ENCODE measurements around the gene SLC51B.
"Not testable (repeated sequence)": the region's sequence is repeated elsewhere in the genome, so short reads cannot be mapped to it uniquely, and the experiment has no call there.

SLC51B gene

GRCh38 chr15:65083262-65083701 is 38.1 kb downstream of the SLC51B start:
- no peak for DNase-seq (ENCODE audit: low read depth in 2 of 2, low spot score in 1 of 2)

GRCh38 chr15:65084500-65085206 is 39.5 kb downstream of the SLC51B start:
- no peak for DNase-seq (ENCODE audit: low read depth in 2 of 2, low spot score in 1 of 2)

- no peak for DNase-seq (ENCODE audit: low read depth in 2 of 2, low spot score in 1 of 2)
Measured at GRCh38 chr15:65085207-65085753, 40.1 kb downstream of the SLC51B start.

- no peak for DNase-seq (ENCODE audit: low read depth in 2 of 2, low spot score in 1 of 2)
Measured at GRCh38 chr15:65085990-65086679, 40.9 kb downstream of the SLC51B start.

- DNase-seq (ENCODE audit: low read depth in 2 of 2, low spot score in 1 of 2) = no peak
Measured at GRCh38 chr15:65086680-65087111, 41.5 kb downstream of the SLC51B start.

GRCh38 chr15:65087411-65087810 is 42.2 kb downstream of the SLC51B start:
- no peak for DNase-seq (ENCODE audit: low read depth in 2 of 2, low spot score in 1 of 2)

GRCh38 chr15:65087873-65088642 is 42.9 kb downstream of the SLC51B start:
- DNase-seq (ENCODE audit: low read depth in 2 of 2, low spot score in 1 of 2) = no peak

GRCh38 chr15:65088643-65089021 is 43.4 kb downstream of the SLC51B start:
- DNase-seq (ENCODE audit: low read depth in 2 of 2, low spot score in 1 of 2) = no peak

- DNase-seq (ENCODE audit: low read depth in 2 of 2, low spot score in 1 of 2) = no peak
Measured at GRCh38 chr15:65089206-65089824, 44.1 kb downstream of the SLC51B start.

GRCh38 chr15:65091946-65092770 is 47.0 kb downstream of the SLC51B start:
- no peak for DNase-seq (ENCODE audit: low read depth in 2 of 2, low spot score in 1 of 2)

- no peak for DNase-seq (ENCODE audit: low read depth in 2 of 2, low spot score in 1 of 2)
Measured at GRCh38 chr15:65092911-65093792, 48.0 kb downstream of the SLC51B start.

GRCh38 chr15:65093793-65094170 is 48.6 kb downstream of the SLC51B start:
- not testable (repeated sequence) for DNase-seq (ENCODE audit: low read depth in 2 of 2, low spot score in 1 of 2)

- DNase-seq (ENCODE audit: low read depth in 2 of 2, low spot score in 1 of 2) = no peak
Measured at GRCh38 chr15:65094294-65094995, 49.3 kb downstream of the SLC51B start.

- no peak for DNase-seq (ENCODE audit: low read depth in 2 of 2, low spot score in 1 of 2)
Measured at GRCh38 chr15:65095011-65095746, 50.0 kb downstream of the SLC51B start.

- DNase-seq (ENCODE audit: low read depth in 2 of 2, low spot score in 1 of 2) = no peak
Measured at GRCh38 chr15:65095747-65096104, 50.5 kb downstream of the SLC51B start.

GRCh38 chr15:65096481-65097385 is 51.5 kb downstream of the SLC51B start:
- no peak for DNase-seq (ENCODE audit: low read depth in 2 of 2, low spot score in 1 of 2)

- no peak for DNase-seq (ENCODE audit: low read depth in 2 of 2, low spot score in 1 of 2)
Measured at GRCh38 chr15:65097651-65098263, 52.6 kb downstream of the SLC51B start.
